KMS-11 (cell line): ENCODE results near the gene HNRNPA1L2.

Source experiments
- H2AFZ ChIP-seq: fragments of 200-600 bp; sonication (generic); 2 replicates; pipeline ENCODE4 v1.6.1; 2016; ENCODE audit warnings: antibody characterized with exemption, mixed run types, low read depth
- H3K27ac ChIP-seq: fragments of 200-600 bp; sonication (generic); 2 replicates; pipeline ENCODE4 v1.6.1; 2016; ENCODE audit warnings: mild to moderate bottlenecking, mixed run types
- H3K27me3 ChIP-seq: fragments of 200-600 bp; sonication (generic); 2 replicates; pipeline ENCODE4 v1.6.1; 2017; ENCODE audit warnings: mild to moderate bottlenecking, low read depth, mixed run types, moderate library complexity; ENCODE audit not compliant: insufficient read depth
- H3K36me3 ChIP-seq: fragments of 200-600 bp; sonication (generic); 2 replicates; pipeline ENCODE4 v1.6.1; 2017; ENCODE audit warnings: mild to moderate bottlenecking, mixed run types; ENCODE audit not compliant: insufficient read depth
- H3K4me1 ChIP-seq: fragments of 200-600 bp; sonication (generic); 2 replicates; pipeline ENCODE4 v1.6.1; 2016; ENCODE audit warnings: mild to moderate bottlenecking, low read depth, mixed run types; ENCODE audit not compliant: poor library complexity, severe bottlenecking
- H3K4me2 ChIP-seq: fragments of 200-600 bp; sonication (generic); 2 replicates; pipeline ENCODE4 v1.7.0; 2016; ENCODE audit warnings: mild to moderate bottlenecking, mixed run types
- H3K4me3 ChIP-seq: fragments of 200-600 bp; sonication (generic); IDR thresholded peaks from 2 replicates; pipeline ENCODE4 v1.6.1; 2017; ENCODE audit warnings: low read depth, low read length, mixed read lengths; ENCODE audit not compliant: insufficient read depth
- H3K79me2 ChIP-seq: fragments of 200-600 bp; sonication (generic); 2 replicates; pipeline ENCODE4 v1.6.1; 2016; ENCODE audit warnings: low read depth, mixed run types; ENCODE audit not compliant: insufficient read depth
- H3K9ac ChIP-seq: fragments of 200-600 bp; sonication (generic); 2 replicates; pipeline ENCODE4 v1.6.1; 2016; ENCODE audit warnings: mild to moderate bottlenecking, mixed run types
- H4K20me1 ChIP-seq: fragments of 200-600 bp; sonication (generic); 2 replicates; pipeline ENCODE4 v1.6.1; 2016; ENCODE audit warnings: mild to moderate bottlenecking, mixed run types; ENCODE audit not compliant: insufficient read depth
- CTCF ChIP-seq: fragments of 200-600 bp; sonication (generic); conservative IDR thresholded peaks from 2 replicates; pipeline ENCODE4 v1.6.1; 2017; ENCODE audit warnings: low read depth, mild to moderate bottlenecking, antibody characterized with exemption, low read length, moderate library complexity, mixed read lengths

HNRNPA1L2 gene

GRCh38 chr13:52646967-52647366 is 4.7 kb downstream of the HNRNPA1L2 start:
- Histone ChIP-seq H3K9ac (no peak overlapping the region), H3K36me3 (no peaks in the 10 kb centered on the region), H3K27me3 (no peaks in the 10 kb centered on the region), H2AFZ (no peak overlapping the region), H4K20me1 (no peaks in the 10 kb centered on the region), H3K4me1 (peaks cover 18% of the 10 kb centered on the region), H3K27ac (no peak overlapping the region), H3K4me2 (no peak overlapping the region), H3K4me3 (no peak overlapping the region), H3K79me2 (peaks cover 12% of the 10 kb centered on the region)
- no peak for TF ChIP-seq CTCF

GRCh38 chr13:52650731-52651130 is 8.5 kb downstream of the HNRNPA1L2 start:
- Histone ChIP-seq H3K27ac (no peak overlapping the region), H3K9ac (no peak overlapping the region), H3K79me2 (peaks cover 35% of the 10 kb centered on the region), H2AFZ (no peak overlapping the region), H3K4me1 (peaks cover 21% of the 10 kb centered on the region), H3K36me3 (no peaks in the 10 kb centered on the region), H3K27me3 (no peaks in the 10 kb centered on the region), H3K4me3 (no peak overlapping the region), H4K20me1 (no peaks in the 10 kb centered on the region), H3K4me2 (peak overlapping the region; percentile 80)
- TF ChIP-seq CTCF, result no peak

- Histone ChIP-seq H3K27me3 (no peaks in the 10 kb centered on the region), H3K36me3 (no peaks in the 10 kb centered on the region), H4K20me1 (no peaks in the 10 kb centered on the region), H2AFZ (peak overlapping the region; percentile 77), H3K27ac (peak overlapping the region; percentile 82), H3K4me2 (peak overlapping the region; percentile 80), H3K4me3 (no peak overlapping the region), H3K9ac (peak overlapping the region; percentile 82), H3K4me1 (peaks cover 22% of the 10 kb centered on the region), H3K79me2 (peaks cover 35% of the 10 kb centered on the region)
- no peak for TF ChIP-seq CTCF
These were observed 9.6 kb downstream of the HNRNPA1L2 start for GRCh38 chr13:52651897-52652195.

GRCh38 chr13:52652196-52652979 is 10.2 kb downstream of the HNRNPA1L2 start, which contains the start of gene SUGT1:
TSS of gene SUGT1 (plus strand) at chr13:52652836. CDS start at chr13:52652921, 85 bp downstream.
- Histone ChIP-seq H3K9ac (peak within 1 kb of the TSS; percentile 82), H3K4me2 (peak within 1 kb of the TSS; percentile 89), H2AFZ (peak within 1 kb of the TSS; percentile 77), H3K4me3 (no peak within 1 kb of the TSS), H3K27ac (peak within 1 kb of the TSS; percentile 82), H3K4me1 (peaks cover 20% of the 10 kb centered on the region), H3K27me3 (no peaks in the 10 kb centered on the region), H4K20me1 (no peaks in the 10 kb centered on the region), H3K36me3 (no peaks in the 10 kb centered on the region), H3K79me2 (peaks cover 35% of the 10 kb centered on the region)
- peak; percentile 36; the same call in 1 of the 2 replicates for TF ChIP-seq CTCF
